ENCODE data around the gene CCL17. TPM values are rescaled to one million over a fixed set of nuclear protein-coding genes. Genes with fewer than 3 reads are reported as not detected.

The CCL17 gene
- total RNA-seq, 1 donor from 2014 or later = not detected

DNA sequence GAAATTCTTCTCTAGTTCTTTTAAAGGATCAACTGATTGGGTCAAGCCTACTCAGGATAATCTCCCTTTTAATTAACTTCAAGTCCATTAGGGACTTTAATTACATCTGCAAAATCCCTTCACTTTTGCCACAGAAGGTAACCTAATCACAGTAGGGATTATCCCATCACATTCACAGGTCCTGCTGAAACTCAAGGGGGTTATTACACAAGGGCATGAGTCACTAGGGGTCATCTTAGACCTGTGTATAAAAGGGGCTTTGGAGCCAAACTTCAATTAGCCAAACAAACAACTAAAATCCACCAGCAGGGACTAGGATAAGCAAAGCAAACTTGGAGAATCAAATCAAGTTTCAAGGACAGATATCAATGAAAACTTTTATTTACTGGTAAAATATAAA, 23.3 kb downstream of the CCL17 start:
- TF ChIP-seq, protein P1, sequence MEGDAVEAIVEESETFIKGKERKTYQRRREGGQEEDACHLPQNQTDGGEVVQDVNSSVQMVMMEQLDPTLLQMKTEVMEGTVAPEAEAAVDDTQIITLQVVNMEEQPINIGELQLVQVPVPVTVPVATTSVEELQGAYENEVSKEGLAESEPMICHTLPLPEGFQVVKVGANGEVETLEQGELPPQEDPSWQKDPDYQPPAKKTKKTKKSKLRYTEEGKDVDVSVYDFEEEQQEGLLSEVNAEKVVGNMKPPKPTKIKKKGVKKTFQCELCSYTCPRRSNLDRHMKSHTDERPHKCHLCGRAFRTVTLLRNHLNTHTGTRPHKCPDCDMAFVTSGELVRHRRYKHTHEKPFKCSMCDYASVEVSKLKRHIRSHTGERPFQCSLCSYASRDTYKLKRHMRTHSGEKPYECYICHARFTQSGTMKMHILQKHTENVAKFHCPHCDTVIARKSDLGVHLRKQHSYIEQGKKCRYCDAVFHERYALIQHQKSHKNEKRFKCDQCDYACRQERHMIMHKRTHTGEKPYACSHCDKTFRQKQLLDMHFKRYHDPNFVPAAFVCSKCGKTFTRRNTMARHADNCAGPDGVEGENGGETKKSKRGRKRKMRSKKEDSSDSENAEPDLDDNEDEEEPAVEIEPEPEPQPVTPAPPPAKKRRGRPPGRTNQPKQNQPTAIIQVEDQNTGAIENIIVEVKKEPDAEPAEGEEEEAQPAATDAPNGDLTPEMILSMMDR (conservative IDR thresholded peaks at IDR 0.05) = no peak
- H3K9me3 Mint-ChIP-seq = no peaks in the 10 kb centered on the region
- H3K4me1 Mint-ChIP-seq (ENCODE audit: unreplicated experiment) = no peaks in the 10 kb centered on the region
- no peak overlapping the region for H3K4me3 Mint-ChIP-seq
- no peaks in the 10 kb centered on the region for H3K27me3 Mint-ChIP-seq
- H3K36me3 Mint-ChIP-seq = peaks cover 26% of the 10 kb centered on the region
- H3K27ac Mint-ChIP-seq = no peak overlapping the region
- DNase-seq (ENCODE audit: extremely low spot score, unreplicated experiment) = no peak

GRCh38 chr16:57430955-57431354, 26.4 kb downstream of the CCL17 start:
- TF ChIP-seq, protein P1 (conservative IDR thresholded peaks at IDR 0.05) = no peak
- DNase-seq (ENCODE audit: extremely low spot score, unreplicated experiment) = no peak
- Mint-ChIP-seq H3K9me3 (no peaks in the 10 kb centered on the region), H3K27me3 (no peaks in the 10 kb centered on the region), H3K4me1 (ENCODE audit: unreplicated experiment) (no peaks in the 10 kb centered on the region), H3K4me3 (no peak overlapping the region), H3K36me3 (peaks cover 31% of the 10 kb centered on the region), H3K27ac (no peak overlapping the region)

GRCh38 chr16:57432505-57432904, 27.9 kb downstream of the CCL17 start:
- TF ChIP-seq, protein P1 (conservative IDR thresholded peaks at IDR 0.05) = no peak
- Mint-ChIP-seq H3K4me3 (no peak overlapping the region), H3K27me3 (no peaks in the 10 kb centered on the region), H3K4me1 (ENCODE audit: unreplicated experiment) (no peaks in the 10 kb centered on the region), H3K9me3 (no peaks in the 10 kb centered on the region), H3K27ac (no peak overlapping the region), H3K36me3 (peaks cover 31% of the 10 kb centered on the region)
- no peak for DNase-seq (ENCODE audit: extremely low spot score, unreplicated experiment)

DNA sequence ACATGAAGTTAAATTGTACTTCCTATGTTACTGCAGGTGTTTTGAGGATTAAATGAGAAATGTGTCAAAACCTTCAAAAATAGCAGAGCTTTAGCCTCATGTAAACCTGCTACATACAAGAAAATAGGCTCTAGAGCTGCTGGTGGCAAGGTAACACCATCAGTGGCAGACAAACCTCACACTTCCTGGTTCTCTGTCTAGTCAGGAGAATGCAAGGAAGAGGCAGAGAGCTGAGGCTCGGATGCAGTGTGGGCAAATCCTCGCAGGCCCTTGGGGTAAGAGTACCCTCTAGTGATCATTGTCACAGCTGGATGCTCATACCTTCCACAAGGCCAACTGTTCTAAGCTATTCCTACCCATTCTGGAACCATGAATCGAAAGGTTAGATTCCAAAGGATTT, 28.4 kb downstream of the CCL17 start:
- peaks cover 28% of the 10 kb centered on the region for H3K36me3 Mint-ChIP-seq
- H3K4me3 Mint-ChIP-seq = no peak overlapping the region
- no peak overlapping the region for H3K27ac Mint-ChIP-seq
- H3K4me1 Mint-ChIP-seq (ENCODE audit: unreplicated experiment) = no peaks in the 10 kb centered on the region
- H3K9me3 Mint-ChIP-seq = no peaks in the 10 kb centered on the region
- TF ChIP-seq, protein P1 (conservative IDR thresholded peaks at IDR 0.05) = no peak
- no peaks in the 10 kb centered on the region for H3K27me3 Mint-ChIP-seq
- no peak for DNase-seq (ENCODE audit: extremely low spot score, unreplicated experiment)

- no peak for DNase-seq (ENCODE audit: extremely low spot score, unreplicated experiment)
- peaks cover 29% of the 10 kb centered on the region for H3K36me3 Mint-ChIP-seq
Measured at GRCh38 chr16:57434003-57434402, 29.4 kb downstream of the CCL17 start.

More at GRCh38 chr16:57434003-57434402, 29.4 kb downstream of the CCL17 start:
- H3K27me3 Mint-ChIP-seq = no peaks in the 10 kb centered on the region
- TF ChIP-seq, protein P1 (conservative IDR thresholded peaks at IDR 0.05) = no peak
- no peak overlapping the region for H3K27ac Mint-ChIP-seq
- no peak overlapping the region for H3K4me3 Mint-ChIP-seq
- H3K4me1 Mint-ChIP-seq (ENCODE audit: unreplicated experiment) = no peaks in the 10 kb centered on the region
- no peaks in the 10 kb centered on the region for H3K9me3 Mint-ChIP-seq
